Neuronal stem cell (in vitro differentiated cells): Measurements from ENCODE around the gene UNCX.
"Not testable (repeated sequence)": the region's sequence is repeated elsewhere in the genome, so short reads cannot be mapped to it uniquely, and the experiment has no call there.

Source experiments
- DNase-seq: peaks from one replicate; pipeline ENCODE4 v3.0.0-alpha.2; 2013; ENCODE audit warnings: low spot score
- H2AFZ ChIP-seq: one replicate; pipeline ENCODE4 v1.6.1; 2013; ENCODE audit warnings: mild to moderate bottlenecking, low read length, inconsistent platforms
- H2AK5ac ChIP-seq: 2 replicates; pipeline ENCODE4 v1.6.1; 2013; ENCODE audit warnings: low read depth, mild to moderate bottlenecking, inconsistent platforms, low read length, moderate library complexity, mixed read lengths
- H2BK120ac ChIP-seq: 2 replicates; pipeline ENCODE4 v1.6.1; 2013; ENCODE audit warnings: low read depth, mild to moderate bottlenecking, inconsistent platforms, low read length, moderate library complexity, mixed read lengths
- H2BK12ac ChIP-seq: one replicate; pipeline ENCODE4 v1.6.1; 2013; ENCODE audit warnings: low read length, inconsistent platforms
- H2BK15ac ChIP-seq: 2 replicates; pipeline ENCODE4 v1.6.1; 2013; ENCODE audit warnings: mild to moderate bottlenecking, low read length, inconsistent platforms, mixed read lengths
- H2BK5ac ChIP-seq: one replicate; pipeline ENCODE4 v1.6.1; 2013; ENCODE audit warnings: inconsistent platforms, mild to moderate bottlenecking, low read length, moderate library complexity
- H3K14ac ChIP-seq: one replicate; pipeline ENCODE4 v1.6.1; 2013; ENCODE audit warnings: low read length, inconsistent platforms
- H3K18ac ChIP-seq: 2 replicates; pipeline ENCODE4 v1.6.1; 2013; ENCODE audit warnings: low read length, inconsistent platforms
- H3K23ac ChIP-seq: 2 replicates; pipeline ENCODE4 v1.6.1; 2013; ENCODE audit warnings: low read depth, mild to moderate bottlenecking, mixed read lengths, low read length, inconsistent platforms; ENCODE audit not compliant: poor library complexity
- H3K27ac ChIP-seq: replicated peaks from 3 replicates; pipeline ENCODE4 v1.5.1; 2013; ENCODE audit warnings: low read length, inconsistent platforms
- H3K27me3 ChIP-seq, 3 experiments: 2 replicates each; pipeline ENCODE4 v1.6.1; 2013; ENCODE audit warnings: low read length in 3 of 3, mild to moderate bottlenecking in 2 of 3, inconsistent platforms in 1 of 3, low read depth in 1 of 3, mixed read lengths in 1 of 3, moderate library complexity in 1 of 3; ENCODE audit not compliant: control insufficient read depth in 3 of 3, insufficient read depth in 3 of 3
- H3K36me3 ChIP-seq, 2 donors: replicated peaks in 1 of 2; 2 replicates each; pipeline ENCODE4 v1.6.1; 2013; ENCODE audit warnings: low read length in 2 of 2; ENCODE audit not compliant: control insufficient read depth in 2 of 2, insufficient read depth in 2 of 2
- H3K4ac ChIP-seq: 2 replicates; pipeline ENCODE4 v1.6.1; 2013; ENCODE audit warnings: inconsistent platforms, mild to moderate bottlenecking, low read length, moderate library complexity
- H3K4me1 ChIP-seq, 2 donors: 1 replicate in 1 of 2; 2 replicates in 1 of 2; pipeline ENCODE4 v1.6.1; 2013; ENCODE audit warnings: low read length in 2 of 2, low read depth in 1 of 2; ENCODE audit not compliant: control insufficient read depth in 2 of 2, insufficient read depth in 1 of 2
- H3K4me2 ChIP-seq: one replicate; pipeline ENCODE4 v1.6.1; 2013; ENCODE audit warnings: mild to moderate bottlenecking, low read length, inconsistent platforms; ENCODE audit not compliant: insufficient read depth, poor library complexity, severe bottlenecking
- H3K4me3 ChIP-seq, 2 donors: 2 replicates each; pipeline ENCODE4 v1.5.1; 2013; ENCODE audit warnings: low read length in 2 of 2, mild to moderate bottlenecking in 2 of 2, inconsistent platforms in 1 of 2, moderate library complexity in 1 of 2
- H3K79me1 ChIP-seq: one replicate; pipeline ENCODE4 v1.6.1; 2013; ENCODE audit warnings: low read depth, mild to moderate bottlenecking, inconsistent platforms, low read length, moderate library complexity
- H3K9ac ChIP-seq: one replicate; pipeline ENCODE4 v1.6.1; 2013; ENCODE audit warnings: mild to moderate bottlenecking, low read depth, low read length, inconsistent platforms; ENCODE audit not compliant: poor library complexity
- H3K9me3 ChIP-seq, 2 donors: replicated peaks in 1 of 2; 2 replicates each; pipeline versions ENCODE3 to v1.6.1; 2013; ENCODE audit warnings: low read length in 2 of 2, mild to moderate bottlenecking in 2 of 2, inconsistent platforms in 1 of 2, low read depth in 1 of 2, mixed read lengths in 1 of 2, moderate library complexity in 1 of 2; ENCODE audit not compliant: control insufficient read depth in 2 of 2, insufficient read depth in 1 of 2
- H4K8ac ChIP-seq: one replicate; pipeline ENCODE4 v1.6.1; 2013; ENCODE audit warnings: low read depth, mild to moderate bottlenecking, inconsistent platforms, low read length, moderate library complexity
- H4K91ac ChIP-seq: one replicate; pipeline ENCODE4 v1.6.1; 2013; ENCODE audit warnings: low read length, low read depth, mild to moderate bottlenecking, inconsistent platforms; ENCODE audit not compliant: poor library complexity
- WGBS, 2 donors: extraction: QIAGEN DNeasy Blood & Tissue Kit; methylation state at CpG; one replicate each; pipeline ENCODE4 v1.1.7; 2013; ENCODE audit warnings: missing lambda C conversion rate in 2 of 2, mixed read lengths in 1 of 2; ENCODE audit not compliant: insufficient read length in 2 of 2, insufficient replicate concordance in 1 of 2; ENCODE audit errors: extremely low coverage in 2 of 2; 5-methylcytosine and 5-hydroxymethylcytosine counted together

UNCX gene

GRCh38 chr7:1197997-1198625 lies 34.6 kb upstream of the UNCX start:
- Histone ChIP-seq H3K23ac (no peak overlapping the region), H3K4me1 (no peaks in the 10 kb centered on the region), H3K18ac (peak overlapping the region; percentile 57), H3K36me3 (no peaks in the 10 kb centered on the region), H2BK5ac (no peak overlapping the region), H4K8ac (no peak overlapping the region), H2BK15ac (no peak overlapping the region), H2BK120ac (no peak overlapping the region), H3K9me3 (no peaks in the 10 kb centered on the region), H2AK5ac (no peak overlapping the region), H3K4me3 (no peak overlapping the region), H2BK12ac (no peak overlapping the region), H3K4me2 (no peak overlapping the region), H3K27me3 (peaks cover 0 to 40% (median 0%) of the 10 kb centered on the region in 3 experiments), H3K14ac (no peak overlapping the region), H3K27ac (no peak overlapping the region), H4K91ac (no peak overlapping the region), H3K9ac (no peak overlapping the region), H2AFZ (no peak overlapping the region), H3K79me1 (no peaks in the 10 kb centered on the region), H3K4ac (no peak overlapping the region)
- DNase-seq: no peak
- no CpG with 5 or more reads among the region's 15 CpGs for WGBS, 2 donors

- Histone ChIP-seq H4K91ac (no peak overlapping the region), H3K27ac (no peak overlapping the region), H2AFZ (no peak overlapping the region), H3K27me3 (peaks cover 0 to 30% (median 0%) of the 10 kb centered on the region in 3 experiments), H3K79me1 (no peaks in the 10 kb centered on the region), H4K8ac (no peak overlapping the region), H2BK5ac (no peak overlapping the region), H3K4me3 (no peak overlapping the region), H2BK12ac (no peak overlapping the region), H3K4ac (no peak overlapping the region), H2BK120ac (peak overlapping the region; percentile 72), H3K4me1 (no peaks in the 10 kb centered on the region), H3K14ac (no peak overlapping the region), H3K9me3 (no peaks in the 10 kb centered on the region), H2AK5ac (peak overlapping the region; percentile 52), H2BK15ac (peak overlapping the region; percentile 67), H3K23ac (no peak overlapping the region), H3K9ac (no peak overlapping the region), H3K4me2 (no peak overlapping the region), H3K18ac (peak overlapping the region; percentile 38), H3K36me3 (no peaks in the 10 kb centered on the region)
- no CpG with 5 or more reads among the region's 19 CpGs for WGBS, 2 donors
- no peak for DNase-seq
Measured at GRCh38 chr7:1200045-1200444, 32.6 kb upstream of the UNCX start.

GRCh38 chr7:1201916-1202315 lies 30.8 kb upstream of the UNCX start:
- Histone ChIP-seq H2BK12ac (peak overlapping the region; percentile 1), H3K36me3 (no peaks in the 10 kb centered on the region), H2BK120ac (no peak overlapping the region), H2BK5ac (no peak overlapping the region), H3K4me3 (no peak overlapping the region), H3K9me3 (no peaks in the 10 kb centered on the region), H3K27me3 (peaks cover 0 to 27% (median 0%) of the 10 kb centered on the region in 3 experiments), H2BK15ac (peak overlapping the region; percentile 67), H3K23ac (no peak overlapping the region), H3K79me1 (no peaks in the 10 kb centered on the region), H3K4ac (no peak overlapping the region), H3K14ac (no peak overlapping the region), H4K8ac (no peak overlapping the region), H2AK5ac (no peak overlapping the region), H2AFZ (no peak overlapping the region), H3K4me2 (no peak overlapping the region), H3K18ac (no peak overlapping the region), H3K27ac (no peak overlapping the region), H3K9ac (no peak overlapping the region), H3K4me1 (no peaks in the 10 kb centered on the region), H4K91ac (no peak overlapping the region)
- WGBS, 2 donors: no CpG with 5 or more reads among the region's 15 CpGs
- DNase-seq: no peak

- not testable (repeated sequence) for H3K79me1 ChIP-seq, H3K14ac ChIP-seq, H3K27ac ChIP-seq, H2AK5ac ChIP-seq, H3K4me1 ChIP-seq, H4K91ac ChIP-seq, H3K4ac ChIP-seq, H2BK15ac ChIP-seq, DNase-seq, H3K18ac ChIP-seq, H3K9me3 ChIP-seq, H2BK120ac ChIP-seq, H3K4me2 ChIP-seq, H2AFZ ChIP-seq, H3K9ac ChIP-seq, H4K8ac ChIP-seq, H3K4me3 ChIP-seq, H3K36me3 ChIP-seq, H3K23ac ChIP-seq, H2BK5ac ChIP-seq, H2BK12ac ChIP-seq
- WGBS, 2 donors: no CpG with 5 or more reads among the region's 6 CpGs
- peaks cover 0 to 30% (median 0%) of the 10 kb centered on the region in 3 experiments for H3K27me3 ChIP-seq
Measured at GRCh38 chr7:1202914-1203313, 29.8 kb upstream of the UNCX start.
